HepG2 (cell line): ENCODE data around the gene NDUFB3. TPM values are rescaled to one million over a fixed set of nuclear protein-coding genes. Genes with fewer than 3 reads are reported as not detected.

Source experiments
- AKNA ChIP-seq: sonication (generic); formaldehyde crosslinking; IDR thresholded peaks from 2 replicates; pipeline ENCODE4 v1.4.0; 2020; ENCODE audit warnings: missing genetic modification reagents, borderline replicate concordance
- ARNT ChIP-seq: fragments of 450-650 bp; IDR thresholded peaks from 2 replicates; pipeline ENCODE4 v1.6.1; 2017
- CBX1 ChIP-seq: IDR thresholded peaks from one replicate; pipeline ENCODE4 v1.6.1; 2016; ENCODE audit warnings: antibody characterized with exemption, low read depth
- KDM4B ChIP-seq: sonication (generic); formaldehyde crosslinking; IDR thresholded peaks from 2 replicates; pipeline ENCODE4 v1.4.0; 2020; ENCODE audit warnings: missing genetic modification reagents
- MAFG ChIP-seq: sonication (generic); formaldehyde crosslinking; IDR thresholded peaks from 2 replicates; pipeline ENCODE4 v1.5.1; 2020; ENCODE audit warnings: mild to moderate bottlenecking, missing genetic modification reagents
- NAIF1 ChIP-seq: sonication (generic); formaldehyde crosslinking; IDR thresholded peaks from 2 replicates; pipeline ENCODE4 v1.5.0; 2020; ENCODE audit warnings: mild to moderate bottlenecking, missing genetic modification reagents, borderline replicate concordance
- NFATC3 ChIP-seq: sonication (generic); formaldehyde crosslinking; IDR thresholded peaks from 2 replicates; pipeline ENCODE4 v1.5.1; 2020; ENCODE audit warnings: mild to moderate bottlenecking, missing genetic modification reagents
- NR2F2 ChIP-seq: IDR thresholded peaks from 2 replicates; pipeline ENCODE4 v1.6.1; 2012; ENCODE audit warnings: low read depth, inconsistent platforms, borderline replicate concordance
- RERE ChIP-seq: IDR thresholded peaks from 2 replicates; pipeline ENCODE4 v1.6.1; 2016; ENCODE audit warnings: low read depth, missing genetic modification reagents, missing compliant biosample characterization
- ZBTB46 ChIP-seq: sonication (generic); formaldehyde crosslinking; IDR thresholded peaks from 2 replicates; pipeline ENCODE4 v1.4.0; 2020; ENCODE audit warnings: mild to moderate bottlenecking, missing genetic modification reagents, borderline replicate concordance
- ZNF18 ChIP-seq: sonication (generic); formaldehyde crosslinking; IDR thresholded peaks from 2 replicates; pipeline ENCODE4 v1.8.0; 2022; ENCODE audit warnings: mild to moderate bottlenecking, missing genetic modification reagents; ENCODE audit not compliant: insufficient replicate concordance
- ZNF335 ChIP-seq: sonication (generic); formaldehyde crosslinking; IDR thresholded peaks from 2 replicates; pipeline ENCODE4 v1.4.0; 2020; ENCODE audit warnings: missing genetic modification reagents
- ZNF784 ChIP-seq: sonication (generic); formaldehyde crosslinking; IDR thresholded peaks from 2 replicates; pipeline ENCODE4 v1.5.1; 2020; ENCODE audit warnings: missing genetic modification reagents, mild to moderate bottlenecking, borderline replicate concordance
- polyA plus RNA-seq, 8 experiments: library from polyadenylated mRNA; depleted of rRNA in 3 of 8; stranded (reverse) in 7 of 8; unstranded in 1 of 8; fragments of >200 nt; fragmentation: Illumina TruSeq in 4 of 8; extraction: Trizol in 4 of 8; gene quantifications; 2 replicates each; pipeline versions ENCODE4 v1.2.1 to v1.2.3, GENCODE V29; 2011 to 2016; ENCODE audit warnings: low read depth in 4 of 8, missing spikeins in 1 of 8, mixed read lengths in 1 of 8; ENCODE audit not compliant: insufficient read depth in 1 of 8
- total RNA-seq, 5 experiments: library from RNA; depleted of rRNA; stranded (reverse); fragments of >200 nt; fragmentation: Illumina TruSeq; extraction: Trizol; gene quantifications; 2 replicates each; pipeline ENCODE4 v1.2.3, GENCODE V29; 2016; ENCODE audit warnings: low read depth in 1 of 5

Gene NDUFB3
- total and polyA plus RNA-seq, 2 of the 13 experiments (the other 11 are each of a cell fraction or from before 2014, with no cell fraction given): 50.7 to 159 TPM

GRCh38 chr2:201118961-201119854, 47.4 kb downstream of the NDUFB3 start (continued):
- TF ChIP-seq AKNA (CRISPR knock-in tag) (no peak), ZNF18 (CRISPR knock-in tag) (no peak), ZNF335 (no peak), RERE (CRISPR knock-in tag) (no peak), MAFG (no peak), ARNT (no peak), NAIF1 (CRISPR knock-in tag) (no peak), ZBTB46 (CRISPR knock-in tag) (no peak), KDM4B (no peak), ZNF784 (CRISPR knock-in tag) (peak; percentile 74; the same call in 1 of the 2 replicates), CBX1 (no peak), NFATC3 (CRISPR knock-in tag) (0 out of 2 replicates have a peak, but pooled peaks have one; percentile 47), NR2F2 (no peak)
